HepG2 (cell line): ENCODE data around the gene DPEP2NB. TPM values are rescaled to one million over a fixed set of nuclear protein-coding genes. Genes with fewer than 3 reads are reported as not detected.

ENCODE experiments used
- ATF5 ChIP-seq: sonication (generic); formaldehyde crosslinking; IDR thresholded peaks from 2 replicates; pipeline ENCODE4 v1.4.0; 2020; ENCODE audit warnings: mild to moderate bottlenecking, low read depth, missing genetic modification reagents
- CBX2 ChIP-seq, 2 experiments: fragments of 200-600 bp in 1 of 2; sonication (generic); formaldehyde crosslinking in 1 of 2; IDR thresholded peaks; 2 replicates each; pipeline versions ENCODE4 v1.7.0 to v1.8.1; 2018 to 2022; ENCODE audit warnings: low read depth in 2 of 2, low read length in 1 of 2, mild to moderate bottlenecking in 1 of 2, missing genetic modification reagents in 1 of 2
- DRAP1 ChIP-seq: IDR thresholded peaks from 2 replicates; pipeline ENCODE4 v1.6.1; 2016; ENCODE audit warnings: missing genetic modification reagents, missing compliant biosample characterization
- HBP1 ChIP-seq: IDR thresholded peaks from 2 replicates; pipeline ENCODE4 v1.6.1; 2016; ENCODE audit warnings: low read depth, control low read depth
- KLF15 ChIP-seq: sonication (generic); formaldehyde crosslinking; IDR thresholded peaks from 2 replicates; pipeline ENCODE4 v1.8.1; 2023; ENCODE audit warnings: borderline replicate concordance, mild to moderate bottlenecking, inconsistent platforms, missing genetic modification reagents, mixed read lengths
- KLF6 ChIP-seq: IDR thresholded peaks from 2 replicates; pipeline ENCODE4 v1.8.0; 2016; ENCODE audit warnings: missing biosample characterization, missing genetic modification reagents
- MTA3 ChIP-seq: sonication (generic); formaldehyde crosslinking; IDR thresholded peaks from 2 replicates; pipeline ENCODE4 v1.4.0; 2020; ENCODE audit warnings: missing genetic modification reagents
- NAIF1 ChIP-seq: sonication (generic); formaldehyde crosslinking; IDR thresholded peaks from 2 replicates; pipeline ENCODE4 v1.5.0; 2020; ENCODE audit warnings: mild to moderate bottlenecking, missing genetic modification reagents, borderline replicate concordance
- SRSF9 ChIP-seq: fragments of 200-400 bp; formaldehyde crosslinking; IDR thresholded peaks from 2 replicates; pipeline ENCODE4 v1.6.1; 2018; ENCODE audit warnings: borderline replicate concordance, mild to moderate bottlenecking, low read depth, low read length; ENCODE audit not compliant: insufficient read depth, poor library complexity, severe bottlenecking
- ZBTB1 ChIP-seq: sonication (generic); formaldehyde crosslinking; IDR thresholded peaks from 2 replicates; pipeline ENCODE4 v1.4.0; 2020; ENCODE audit warnings: missing genetic modification reagents, borderline replicate concordance
- ZBTB4 ChIP-seq: sonication (generic); formaldehyde crosslinking; IDR thresholded peaks from 2 replicates; pipeline ENCODE4 v1.4.0; 2020; ENCODE audit warnings: missing genetic modification reagents, mild to moderate bottlenecking, borderline replicate concordance
- ZFY ChIP-seq: sonication (generic); formaldehyde crosslinking; IDR thresholded peaks from 2 replicates; pipeline ENCODE4 v1.4.0; 2020; ENCODE audit warnings: missing genetic modification reagents
- ZNF224 ChIP-seq: sonication (generic); formaldehyde crosslinking; IDR thresholded peaks from 2 replicates; pipeline ENCODE4 v1.5.0; 2020; ENCODE audit warnings: mild to moderate bottlenecking, missing genetic modification reagents
- ZNF276 ChIP-seq: sonication (generic); formaldehyde crosslinking; IDR thresholded peaks from 2 replicates; pipeline ENCODE4 v1.4.0; 2020; ENCODE audit warnings: mild to moderate bottlenecking, low read depth, missing genetic modification reagents
- ZNF282 ChIP-seq: fragments of 450-650 bp; IDR thresholded peaks from 2 replicates; pipeline ENCODE4 v1.6.1; 2018; ENCODE audit not compliant: partially characterized antibody
- ZNF503 ChIP-seq: sonication (generic); formaldehyde crosslinking; IDR thresholded peaks from 2 replicates; pipeline ENCODE4 v1.4.0; 2020; ENCODE audit warnings: missing genetic modification reagents
- polyA plus RNA-seq, 8 experiments: library from polyadenylated mRNA; depleted of rRNA in 3 of 8; stranded (reverse) in 7 of 8; unstranded in 1 of 8; fragments of >200 nt; fragmentation: Illumina TruSeq in 4 of 8; extraction: Trizol in 4 of 8; gene quantifications; 2 replicates each; pipeline versions ENCODE4 v1.2.1 to v1.2.3, GENCODE V29; 2011 to 2016; ENCODE audit warnings: low read depth in 4 of 8, missing spikeins in 1 of 8, mixed read lengths in 1 of 8; ENCODE audit not compliant: insufficient read depth in 1 of 8
- total RNA-seq, 5 experiments: library from RNA; depleted of rRNA; stranded (reverse); fragments of >200 nt; fragmentation: Illumina TruSeq; extraction: Trizol; gene quantifications; 2 replicates each; pipeline ENCODE4 v1.2.3, GENCODE V29; 2016; ENCODE audit warnings: low read depth in 1 of 5

The DPEP2NB gene
- total and polyA plus RNA-seq, 2 of the 13 experiments (the other 11 are each of a cell fraction or from before 2014, with no cell fraction given), result not detected

- no peak for TF ChIP-seq SRSF9
- no peak for TF ChIP-seq ZNF276 (CRISPR knock-in tag)
- TF ChIP-seq ZFY (CRISPR knock-in tag), result peak; percentile 78
- TF ChIP-seq KLF6 (CRISPR knock-in tag), result peak; percentile 96
- 0 out of 2 replicates have a peak, but pooled peaks have one; percentile 45 for TF ChIP-seq ATF5
- no peak for TF ChIP-seq KLF15 (CRISPR knock-in tag)
- TF ChIP-seq ZBTB4 (CRISPR knock-in tag), result no peak
- peak; percentile 90 for TF ChIP-seq HBP1 (CRISPR knock-in tag)
- peak; percentile 32; the same call in 1 of the 2 replicates for TF ChIP-seq ZNF503
- TF ChIP-seq ZNF282, result no peak
- TF ChIP-seq ZBTB1 (CRISPR knock-in tag), result no peak
- TF ChIP-seq NAIF1, result 0 out of 2 replicates have a peak, but pooled peaks have one; percentile 26
- no peak for TF ChIP-seq CBX2 (IDR thresholded peaks at IDR 0.05; ENCODE audit: low read depth, low read length)
- no peak for TF ChIP-seq CBX2 (CRISPR knock-in tag; IDR thresholded peaks at IDR 0.05; ENCODE audit: low read depth)
- no peak for TF ChIP-seq DRAP1 (CRISPR knock-in tag)
- no peak for TF ChIP-seq MTA3 (CRISPR knock-in tag)
- peak; percentile 64; the same call in 1 of the 2 replicates for TF ChIP-seq ZNF224 (CRISPR knock-in tag)
These were observed 22.3 kb downstream of the DPEP2NB start (continued) for GRCh38 chr16:67993207-67994039.
